Smooth muscle cell of the brain vasculature (primary cell): Measurements from ENCODE around the gene ACTA1.
"Not testable (repeated sequence)": the region's sequence is repeated elsewhere in the genome, so short reads cannot be mapped to it uniquely, and the experiment has no call there.

Experiments
- DNase-seq: peaks from one replicate; pipeline ENCODE4 v3.0.0-alpha.2; 2012; ENCODE audit warnings: low read depth, low spot score

Gene ACTA1

DNA sequence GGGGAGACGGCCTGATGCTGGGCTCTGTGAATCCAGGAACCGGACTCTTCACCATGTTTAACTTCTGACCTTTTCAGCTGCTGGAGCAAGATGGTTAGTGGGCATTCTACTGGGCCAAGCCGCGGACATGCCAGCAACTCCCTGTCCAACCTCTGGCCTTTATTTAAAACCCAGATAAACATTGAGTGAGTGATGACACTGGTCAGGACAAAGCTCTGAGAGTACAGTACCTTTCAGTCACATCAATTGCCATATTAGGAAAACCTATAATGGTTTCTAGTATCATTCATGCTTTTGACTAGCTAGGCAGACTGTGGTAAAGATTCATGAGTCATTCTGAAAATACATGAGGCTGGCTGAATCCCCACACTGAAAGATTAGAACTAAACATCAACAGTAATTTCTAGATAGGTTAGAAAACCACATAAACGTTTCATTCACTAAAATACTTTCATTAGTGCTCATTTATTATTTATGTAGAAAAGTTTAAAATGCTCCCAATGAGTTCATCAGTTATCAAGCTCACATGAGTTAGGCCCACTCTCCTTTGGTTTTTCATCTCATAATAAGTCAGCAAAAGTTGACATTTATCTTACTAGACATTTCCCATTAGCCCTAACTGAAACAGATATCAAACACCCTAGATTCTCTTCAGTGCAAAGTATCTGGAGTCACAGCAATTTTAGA lies 7.1 kb upstream of the ACTA1 start:
- no peak for DNase-seq

DNA sequence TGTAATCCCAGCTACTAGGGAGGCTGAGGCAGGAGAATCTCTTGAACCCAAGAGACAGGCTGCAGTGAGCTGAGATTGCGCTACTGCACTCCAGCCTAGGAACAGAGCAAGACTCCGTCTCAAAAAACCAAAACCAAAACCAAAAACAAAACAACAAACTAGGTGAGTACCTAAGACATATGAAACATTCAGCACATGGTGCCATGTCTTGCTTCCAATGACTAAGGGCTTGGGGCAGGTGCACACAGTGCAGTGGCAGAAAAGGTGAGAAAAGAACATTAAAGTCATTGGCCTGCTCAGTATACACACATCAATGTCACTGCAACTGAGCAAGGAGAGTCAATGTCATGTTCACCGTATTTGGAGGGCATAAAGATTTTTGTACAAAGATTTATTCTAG lies 4.1 kb upstream of the ACTA1 start:
- DNase-seq: no peak

DNA sequence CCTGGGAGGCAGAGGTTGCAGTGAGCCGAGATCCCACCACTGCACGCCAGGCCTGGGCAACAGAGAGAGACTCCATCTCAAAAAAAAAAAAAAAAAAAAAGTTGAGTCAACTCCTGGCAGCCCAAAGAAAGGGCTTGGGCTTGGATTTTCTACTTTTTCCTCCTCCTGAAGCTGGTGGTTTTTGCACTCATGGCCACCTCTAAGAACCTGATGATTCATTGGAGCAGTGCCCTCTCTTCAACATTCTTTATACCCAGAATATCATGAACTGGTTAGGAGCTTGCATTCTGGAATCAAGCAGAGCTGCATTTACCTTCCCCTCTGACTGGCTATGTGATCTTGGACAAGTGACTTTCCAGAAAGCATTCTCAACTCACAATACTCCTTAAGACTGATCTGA lies 3.5 kb upstream of the ACTA1 start:
- no peak for DNase-seq

DNA sequence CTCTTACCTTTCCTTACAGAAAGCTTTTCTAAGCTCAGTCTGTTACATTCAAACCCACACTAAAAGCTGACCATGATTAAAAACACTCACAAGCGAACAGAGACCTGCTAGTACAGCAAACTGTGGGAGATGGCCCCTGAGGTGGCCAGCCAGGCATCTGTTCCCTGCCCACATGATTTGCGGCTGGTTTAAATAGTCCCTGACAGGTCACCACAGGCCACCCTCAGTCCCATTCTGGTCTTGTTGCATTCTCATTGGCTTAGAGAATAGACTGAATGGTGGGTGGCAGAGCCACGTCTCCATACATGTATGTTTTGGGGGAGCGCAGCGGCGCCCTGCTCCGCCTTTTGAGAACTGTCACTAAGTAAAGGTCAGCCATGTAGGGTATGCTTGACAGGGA lies 2.3 kb upstream of the ACTA1 start:
- no peak for DNase-seq

DNA sequence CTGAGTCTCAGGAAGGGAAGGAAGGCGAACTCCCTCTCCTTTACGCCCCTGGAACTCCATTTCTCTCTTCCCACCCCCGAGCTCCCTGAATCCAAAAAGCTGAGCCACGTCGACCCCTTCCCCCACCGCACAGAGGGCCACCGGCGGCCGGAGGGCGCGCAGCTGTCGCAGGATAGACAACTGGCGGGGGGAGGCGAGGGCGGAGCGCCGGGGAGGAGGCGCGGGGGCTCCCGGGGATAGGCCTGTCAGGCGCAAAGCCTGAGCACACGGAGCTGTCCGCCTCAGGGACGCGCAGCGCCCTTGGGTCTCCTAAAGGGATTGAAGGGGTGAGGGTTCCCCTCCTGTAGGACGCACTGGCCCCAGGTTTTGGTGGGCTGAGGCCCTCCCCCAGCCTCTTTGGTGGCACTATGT lies 752 bp upstream of the ACTA1 start:
- no peak for DNase-seq

DNA sequence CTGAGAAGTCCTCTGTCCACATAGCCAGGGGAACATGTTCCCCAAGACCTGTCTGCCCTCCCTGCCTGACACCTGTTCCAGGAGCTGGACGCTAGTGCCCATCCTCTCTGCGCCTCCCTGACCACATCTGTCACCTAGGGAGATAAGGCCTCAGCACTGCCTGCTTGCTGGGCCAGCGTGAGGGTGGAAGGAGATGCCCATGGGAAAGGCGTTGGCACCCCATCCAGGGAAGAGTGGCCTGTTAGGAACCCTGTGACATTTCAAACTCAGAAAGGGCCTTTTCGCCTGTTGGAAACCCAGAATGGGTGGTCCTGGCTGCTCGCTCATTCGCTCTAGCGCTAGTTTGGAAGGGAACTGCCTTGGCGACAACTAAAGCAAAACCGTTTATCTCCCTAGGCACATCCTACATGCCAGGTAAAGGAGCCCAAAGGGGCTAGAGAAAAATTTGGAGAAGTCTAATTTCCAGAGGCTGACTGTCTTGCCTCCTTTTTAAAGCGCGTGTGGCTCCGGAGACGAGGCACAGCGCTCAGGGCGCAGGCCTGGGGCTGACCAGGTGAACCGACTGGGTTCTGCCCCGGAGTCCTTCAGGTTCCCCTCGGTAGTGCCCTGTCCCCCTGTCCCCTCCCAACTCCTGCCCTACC lies 410 bp downstream of the ACTA1 start:
- DNase-seq: no peak

DNA sequence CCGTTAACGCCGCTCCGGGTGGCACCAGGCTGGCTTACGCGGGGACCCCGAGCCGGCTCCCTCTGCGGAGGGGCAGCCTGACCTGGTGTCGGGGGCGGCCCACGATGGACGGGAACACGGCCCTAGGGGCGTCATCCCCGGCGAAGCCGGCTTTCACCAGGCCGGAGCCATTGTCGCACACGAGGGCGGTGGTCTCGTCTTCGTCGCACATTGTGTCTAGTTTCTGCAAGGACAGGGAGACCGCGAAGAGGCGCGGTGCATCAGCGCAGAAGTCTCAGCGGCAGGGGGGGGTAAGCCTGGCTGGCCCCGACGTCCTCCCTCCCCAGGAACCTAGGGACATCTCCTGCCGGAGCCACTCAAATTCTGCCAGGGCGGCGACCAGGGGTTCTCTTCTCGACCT lies 989 bp downstream of the ACTA1 start:
- DNase-seq: no peak

DNA sequence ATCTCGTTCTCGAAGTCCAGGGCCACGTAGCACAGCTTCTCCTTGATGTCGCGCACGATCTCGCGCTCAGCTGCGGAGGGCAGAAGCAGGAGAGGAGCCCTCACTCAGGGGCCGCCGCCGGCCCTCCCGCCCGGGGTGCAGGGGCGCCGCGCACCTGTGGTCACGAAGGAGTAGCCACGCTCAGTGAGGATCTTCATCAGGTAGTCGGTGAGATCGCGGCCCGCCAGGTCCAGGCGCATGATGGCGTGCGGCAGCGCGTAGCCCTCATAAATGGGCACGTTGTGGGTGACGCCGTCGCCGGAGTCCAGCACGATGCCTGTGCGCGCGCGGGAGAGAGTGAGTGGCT lies 1.8 kb downstream of the ACTA1 start:
- no peak for DNase-seq

DNA sequence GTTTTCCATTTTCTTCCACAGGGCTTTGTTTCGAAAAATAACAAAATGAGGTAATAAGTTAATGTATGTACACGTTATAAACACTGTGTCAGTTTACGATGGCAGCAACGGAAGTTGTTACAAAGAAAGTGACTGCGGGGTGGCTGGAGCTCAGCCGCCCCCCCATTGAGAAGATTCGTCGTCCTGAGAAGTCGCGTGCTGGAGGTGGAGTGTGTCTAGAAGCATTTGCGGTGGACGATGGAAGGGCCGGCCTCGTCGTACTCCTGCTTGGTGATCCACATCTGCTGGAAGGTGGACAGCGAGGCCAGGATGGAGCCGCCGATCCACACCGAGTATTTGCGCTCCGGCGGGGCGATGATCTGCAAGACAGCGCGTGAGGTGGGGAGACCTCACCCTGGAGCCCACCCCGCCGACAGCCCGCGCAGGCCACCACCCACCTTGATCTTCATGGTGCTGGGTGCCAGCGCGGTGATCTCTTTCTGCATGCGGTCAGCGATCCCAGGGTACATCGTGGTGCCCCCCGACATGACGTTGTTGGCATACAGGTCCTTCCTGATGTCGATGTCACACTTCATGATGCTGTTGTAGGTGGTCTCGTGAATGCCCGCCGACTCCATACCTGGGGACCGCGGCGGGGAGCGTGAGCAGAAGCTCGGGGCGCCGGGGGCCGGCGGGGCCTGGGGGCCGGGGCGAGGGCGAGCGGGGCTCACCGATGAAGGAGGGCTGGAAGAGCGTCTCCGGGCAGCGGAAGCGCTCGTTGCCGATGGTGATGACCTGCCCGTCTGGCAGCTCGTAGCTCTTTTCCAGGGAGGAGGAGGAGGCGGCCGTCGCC lies 2.4 kb downstream of the ACTA1 start:
- no peak for DNase-seq

DNA sequence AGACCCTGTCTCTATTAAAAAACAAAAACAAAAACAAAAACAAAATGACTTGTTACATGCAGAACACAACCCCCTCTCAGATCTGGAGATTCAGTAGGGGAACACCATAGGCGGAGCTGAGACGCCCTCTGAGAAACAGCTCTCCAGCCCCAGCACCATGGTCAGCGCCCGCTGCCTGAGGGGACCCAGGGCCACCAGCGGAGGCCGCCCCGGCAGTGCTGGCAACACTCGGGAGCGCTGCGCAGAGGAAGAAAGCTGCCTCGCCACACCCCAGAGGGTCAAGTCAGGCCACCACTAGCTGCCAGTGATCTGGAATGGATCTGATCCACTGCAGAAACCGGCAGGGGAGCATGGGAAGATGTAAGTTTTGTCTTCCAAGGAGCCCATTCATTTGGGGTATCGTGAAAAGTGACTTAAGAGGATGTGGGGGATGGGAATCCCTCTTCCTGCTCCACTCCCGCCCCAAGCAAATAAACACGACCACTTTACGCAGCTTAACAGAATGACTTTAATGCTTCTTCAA lies 3.1 kb downstream of the ACTA1 start:
- DNase-seq: no peak

DNA sequence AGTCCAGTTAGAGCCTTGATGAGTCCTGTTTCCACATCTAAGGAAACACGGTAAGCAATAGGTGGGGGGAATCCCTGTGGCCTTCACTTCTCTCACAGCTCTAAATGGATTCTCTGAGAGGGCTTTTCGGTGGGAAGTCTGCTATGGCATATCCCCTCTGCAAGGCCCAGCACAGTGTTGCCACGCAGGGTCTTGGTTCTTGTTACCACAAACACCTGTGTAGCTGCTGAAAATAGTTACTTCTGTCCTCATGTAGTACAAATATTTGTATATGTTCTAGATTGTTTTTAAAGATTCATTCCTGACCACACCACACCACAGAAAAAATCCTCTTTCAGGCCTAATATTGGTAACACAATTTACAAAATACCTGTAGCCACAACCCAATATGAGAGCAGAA lies 5.6 kb downstream of the ACTA1 start:
- DNase-seq: no peak

DNA sequence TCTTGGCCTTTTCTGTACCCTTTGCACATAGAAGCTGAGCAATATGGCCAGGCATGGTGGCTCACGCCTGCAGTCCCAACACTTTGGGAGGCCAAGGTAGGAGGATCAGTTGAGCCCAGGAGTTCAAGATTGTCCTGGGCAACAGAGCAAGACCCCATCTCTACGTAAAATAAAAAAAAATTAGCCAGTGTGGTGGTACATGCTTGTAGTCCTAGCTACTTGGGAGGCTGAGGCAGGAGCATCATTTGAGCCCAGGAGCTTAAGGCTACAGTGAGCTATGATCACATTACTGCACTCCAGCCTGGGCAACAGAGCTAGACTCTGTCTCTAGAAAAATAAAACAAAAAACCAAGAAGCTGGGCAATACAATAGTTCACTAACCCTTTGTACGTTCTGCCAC lies 6.3 kb downstream of the ACTA1 start:
- no peak for DNase-seq

DNA sequence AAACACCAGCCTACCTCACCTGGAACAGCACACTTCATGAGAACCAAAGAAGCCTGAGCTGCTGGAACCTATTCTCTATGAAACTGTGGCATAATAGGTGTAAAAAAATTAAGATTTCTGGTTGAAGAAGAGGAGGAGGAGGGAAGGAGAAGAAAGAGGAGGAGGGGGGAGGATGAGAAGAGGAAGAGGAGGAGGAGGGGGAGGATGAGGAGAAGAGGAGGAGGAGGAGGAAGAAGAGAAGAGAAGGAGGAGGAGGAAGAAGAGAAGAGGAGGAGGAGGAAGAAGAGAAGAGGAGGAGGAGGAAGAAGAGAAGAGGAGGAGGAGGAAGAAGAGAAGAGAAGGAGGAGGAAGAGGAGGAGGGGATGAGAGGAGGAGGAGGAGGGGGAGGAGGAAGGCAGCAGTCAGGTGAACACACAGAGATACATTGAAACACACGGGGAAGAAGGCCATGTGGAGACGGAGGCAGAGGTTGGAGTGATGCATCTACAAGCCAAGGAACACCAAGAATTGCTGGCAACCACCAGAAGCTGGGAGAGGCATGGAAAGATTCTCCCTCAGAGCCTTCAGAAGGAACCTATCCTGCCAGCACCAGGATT lies 8.2 kb downstream of the ACTA1 start:
- DNase-seq: no peak

DNA sequence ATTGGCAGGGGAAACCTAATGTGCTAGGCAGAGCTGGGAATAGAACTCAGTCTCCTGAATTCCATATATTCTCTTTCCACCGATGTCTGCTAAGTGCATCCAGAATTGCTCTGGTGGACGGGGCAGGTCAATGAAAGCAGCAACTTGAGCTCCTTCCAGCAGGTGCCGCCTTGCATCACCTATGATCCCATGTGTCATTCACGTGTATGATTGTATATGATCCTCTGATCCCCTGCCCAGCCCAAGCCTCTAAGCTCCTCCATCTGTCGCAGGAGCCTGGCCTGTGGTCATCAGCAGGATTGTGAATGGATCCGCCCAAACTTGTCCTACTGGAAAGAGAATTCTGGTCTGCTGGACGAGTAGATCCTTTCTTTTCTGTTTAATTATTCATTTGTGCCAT lies 13.1 kb downstream of the ACTA1 start:
- DNase-seq: no peak

DNA sequence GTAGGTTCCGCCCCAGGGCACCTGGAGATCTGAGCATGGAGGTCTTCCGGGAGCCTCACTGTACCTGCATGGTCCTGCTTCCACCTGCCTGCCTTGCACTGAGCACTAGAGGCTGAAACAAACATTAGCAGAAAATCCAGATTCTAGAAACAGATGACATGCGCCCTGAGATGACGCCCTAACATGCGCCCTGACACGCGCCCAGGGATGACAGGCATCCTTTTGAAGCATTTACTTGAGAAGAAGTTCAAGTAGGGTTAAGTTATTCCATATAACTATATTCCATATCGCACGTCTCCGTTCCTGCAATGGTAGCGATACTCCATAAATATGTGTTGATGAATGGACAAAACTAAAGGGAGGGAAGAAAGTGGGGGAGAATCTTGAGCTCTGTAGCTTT lies 13.7 kb downstream of the ACTA1 start:
- no peak for DNase-seq

DNA sequence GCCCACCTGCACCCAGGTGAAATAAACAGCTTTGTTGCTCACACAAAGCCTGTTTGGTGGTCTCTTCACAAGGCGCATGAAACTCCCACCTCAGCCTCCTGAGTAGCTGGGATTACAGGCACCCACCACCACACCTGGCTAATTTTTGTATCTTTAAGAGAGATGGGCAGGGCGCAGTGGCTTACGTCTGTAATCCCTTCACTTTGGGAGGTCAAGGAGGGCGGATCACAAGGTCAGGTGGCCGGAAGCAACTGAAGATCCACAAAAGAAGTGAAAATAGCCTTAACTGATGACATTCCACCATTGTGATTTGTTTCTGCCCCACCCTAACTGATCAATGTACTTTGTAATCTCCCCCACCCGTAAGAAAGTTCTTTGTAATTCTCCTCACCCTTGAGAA lies 15.3 kb downstream of the ACTA1 start:
- DNase-seq: not testable (repeated sequence)

DNA sequence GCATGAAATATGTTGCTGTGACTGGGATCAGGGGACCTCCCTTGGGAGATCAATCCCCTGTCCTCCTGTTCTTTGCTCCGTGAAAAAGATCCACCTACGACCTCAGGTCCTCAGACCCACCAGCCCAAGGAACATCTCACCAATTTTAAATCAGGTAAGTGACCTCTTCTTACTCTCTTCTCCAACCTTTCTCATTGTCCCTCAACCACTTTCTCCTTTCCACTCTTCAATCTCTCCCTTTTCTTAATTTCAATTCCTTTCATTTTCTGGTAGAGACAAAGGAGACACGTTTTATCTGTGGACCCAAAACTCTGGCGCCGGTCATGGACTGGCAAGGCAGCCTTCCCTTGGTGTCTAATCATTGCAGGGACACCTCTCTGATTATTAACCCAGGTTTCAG lies 21.1 kb downstream of the ACTA1 start:
- not testable (repeated sequence) for DNase-seq

DNA sequence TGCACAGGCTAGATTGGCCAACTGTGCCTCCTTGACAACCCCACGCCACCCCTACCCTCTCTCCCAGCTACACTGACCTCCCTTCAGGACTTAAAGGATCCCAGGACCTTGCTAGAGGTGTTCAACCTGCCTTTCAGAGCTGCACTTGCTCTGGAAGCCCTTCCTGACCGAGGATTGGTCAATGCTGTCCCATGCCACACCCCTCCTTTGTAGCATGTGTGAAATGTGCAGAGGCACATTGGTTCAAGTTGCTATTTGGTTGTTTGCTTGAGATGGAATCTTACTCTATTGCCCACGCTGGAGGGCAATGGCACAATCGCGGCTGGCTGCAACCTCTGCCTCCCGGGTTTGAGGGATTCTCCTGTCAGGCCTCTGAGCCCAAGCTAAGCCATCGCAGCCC lies 21.8 kb downstream of the ACTA1 start:
- DNase-seq: no peak

DNA sequence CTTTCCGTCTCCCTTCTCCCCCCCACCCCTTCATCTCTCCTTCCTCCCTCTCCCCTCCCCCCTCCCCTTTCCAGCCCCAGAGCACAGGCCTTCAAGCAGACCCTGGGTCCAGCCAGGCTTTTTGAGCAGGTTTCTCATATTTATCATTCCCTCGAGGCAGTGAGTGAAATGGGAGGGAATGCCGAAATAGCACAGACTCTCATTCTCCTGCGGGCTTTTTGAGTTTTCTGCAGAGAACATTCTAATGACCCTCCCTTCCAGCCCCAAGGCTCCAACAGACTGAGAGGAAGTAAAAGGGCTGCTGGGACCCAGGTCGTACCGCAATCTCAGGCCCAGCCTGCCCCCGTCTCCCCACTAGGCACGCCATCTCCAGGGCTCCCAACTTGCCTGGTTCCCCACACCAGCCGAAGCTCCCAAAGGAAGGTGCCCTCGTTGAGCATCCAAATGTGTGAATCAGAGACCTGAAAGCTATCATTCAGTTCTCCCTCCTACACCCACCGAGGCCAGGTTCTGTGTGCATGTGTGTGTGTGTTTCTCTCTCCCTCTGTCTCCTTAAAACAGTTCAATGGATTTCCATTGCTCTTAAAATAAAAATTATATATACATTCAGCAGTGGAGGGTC lies 22.3 kb downstream of the ACTA1 start:
- DNase-seq: no peak

DNA sequence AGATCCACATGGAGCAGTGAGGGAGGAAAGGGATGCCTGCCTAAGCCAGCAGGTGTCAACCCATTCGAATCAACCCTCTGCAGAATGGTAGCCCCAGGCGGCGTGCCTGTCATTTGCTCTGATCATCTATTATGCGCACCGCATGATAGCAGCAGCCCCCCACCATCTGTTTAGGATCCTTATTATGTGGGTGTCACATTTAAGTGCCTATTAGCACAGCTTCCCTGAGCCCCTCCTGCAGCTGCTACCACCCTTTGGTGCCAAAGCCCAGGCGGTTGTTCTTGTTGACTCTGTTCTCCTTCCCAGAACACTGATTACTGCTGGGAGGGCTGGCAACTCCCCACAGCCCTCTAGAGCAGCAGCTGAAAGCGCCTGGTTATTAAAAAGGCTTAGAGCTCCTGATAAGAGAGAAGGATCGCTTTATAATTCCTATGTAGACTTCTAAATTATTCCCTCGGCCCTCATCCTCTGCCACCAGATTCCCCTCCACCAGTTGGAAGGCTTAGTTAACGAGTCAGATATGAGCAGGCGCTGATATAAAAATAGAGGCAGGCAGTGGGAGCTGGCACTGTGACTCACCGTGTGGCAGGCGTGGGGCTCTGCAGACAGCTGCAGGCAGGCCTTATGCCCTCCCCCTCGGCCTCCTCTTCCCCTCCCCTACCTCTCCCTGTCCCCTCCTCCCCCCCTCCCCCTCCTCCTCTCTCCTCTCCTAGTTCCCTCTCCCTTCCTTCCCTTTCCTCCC lies 23.0 kb downstream of the ACTA1 start:
- DNase-seq: no peak

DNA sequence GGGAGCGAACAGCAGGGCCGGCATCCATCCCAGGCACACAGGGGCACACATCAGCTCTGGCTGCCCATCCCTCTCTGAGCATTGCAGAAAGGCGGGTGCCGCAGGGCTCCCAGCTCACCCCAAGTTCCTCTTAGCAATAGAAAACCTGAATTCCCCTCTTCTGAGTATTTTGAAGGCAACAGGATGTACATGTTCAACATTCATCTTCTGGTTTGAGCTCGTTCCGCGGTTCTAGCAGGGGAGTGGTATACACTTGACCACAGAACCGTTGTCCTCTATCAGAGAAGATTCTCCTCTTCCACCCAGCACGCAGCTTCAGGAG lies 23.6 kb downstream of the ACTA1 start:
- DNase-seq: no peak
